GM18520 (cell line): ENCODE data around the gene HNF1A.
"Not testable (repeated sequence)": the region's sequence is repeated elsewhere in the genome, so short reads cannot be mapped to it uniquely, and the experiment has no call there.

Experiments used
- ATAC-seq: cut with Tn5 transposase; IDR thresholded peaks from one replicate; pipeline ENCODE4 v1.9.1; 2021; ENCODE audit not compliant: unreplicated experiment

Gene HNF1A

GRCh38 chr12:120978296-120979219 is at the start of gene HNF1A:
Gene HNF1A, plus strand, starts transcription at chr12:120978543. Its CDS starts 226 bp downstream, at chr12:120978769.
- no peak for ATAC-seq

GRCh38 chr12:120928864-120929652 is 49.3 kb upstream of the HNF1A start:
- ATAC-seq, result no peak

GRCh38 chr12:120930032-120930431 is 48.3 kb upstream of the HNF1A start:
- no peak for ATAC-seq

GRCh38 chr12:120932058-120932457 is 46.3 kb upstream of the HNF1A start:
- ATAC-seq, result no peak

GRCh38 chr12:120932956-120933526 is 45.3 kb upstream of the HNF1A start:
- ATAC-seq, result no peak

- ATAC-seq, result no peak
Measured at GRCh38 chr12:120933786-120934185, 44.6 kb upstream of the HNF1A start.

- ATAC-seq, result no peak
Measured at GRCh38 chr12:120936197-120936596, 42.1 kb upstream of the HNF1A start.

- ATAC-seq, result no peak
Measured at GRCh38 chr12:120938496-120938895, 39.8 kb upstream of the HNF1A start.

GRCh38 chr12:120939523-120939922 is 38.8 kb upstream of the HNF1A start:
- no peak for ATAC-seq

GRCh38 chr12:120940006-120940405 is 38.3 kb upstream of the HNF1A start:
- no peak for ATAC-seq

GRCh38 chr12:120940799-120941198 is 37.5 kb upstream of the HNF1A start:
- no peak for ATAC-seq

- no peak for ATAC-seq
Measured at GRCh38 chr12:120941412-120941811, 36.9 kb upstream of the HNF1A start.

GRCh38 chr12:120941846-120942405 is 36.4 kb upstream of the HNF1A start:
- ATAC-seq, result no peak

- no peak for ATAC-seq
Measured at GRCh38 chr12:120943482-120943881, 34.9 kb upstream of the HNF1A start.

- ATAC-seq, result no peak
Measured at GRCh38 chr12:120944645-120945217, 33.6 kb upstream of the HNF1A start.

- not testable (repeated sequence) for ATAC-seq
Measured at GRCh38 chr12:120945516-120945915, 32.8 kb upstream of the HNF1A start.

- not testable (repeated sequence) for ATAC-seq
Measured at GRCh38 chr12:120950260-120950799, 28.0 kb upstream of the HNF1A start.

- no peak for ATAC-seq
Measured at GRCh38 chr12:120950807-120951206, 27.5 kb upstream of the HNF1A start.

- ATAC-seq, result no peak
Measured at GRCh38 chr12:120955232-120955631, 23.1 kb upstream of the HNF1A start.

GRCh38 chr12:120956579-120957300 is 21.6 kb upstream of the HNF1A start:
- ATAC-seq, result no peak
